Smooth muscle cell (in vitro differentiated cells): ENCODE measurements around the gene PIH1D2. TPM values are rescaled to one million over a fixed set of nuclear protein-coding genes. Genes with fewer than 3 reads are reported as not detected.

Experiments
- DNase-seq: peaks from one replicate; lab custom pipeline; 2025; ENCODE audit not compliant: unreplicated experiment; lab: John Stamatoyannopoulos, UW
- H2AFZ ChIP-seq: fragments of 200-600 bp; sonication (generic); 2 replicates; pipeline ENCODE4 v1.6.0; 2016; ENCODE audit warnings: antibody characterized with exemption, low read depth, mild to moderate bottlenecking
- H3F3A ChIP-seq: fragments of 200-600 bp; sonication (generic); 2 replicates; pipeline ENCODE4 v1.6.0; 2017; ENCODE audit warnings: antibody characterized with exemption, low read depth
- H3K27ac ChIP-seq: fragments of 200-600 bp; sonication (generic); 2 replicates; pipeline ENCODE4 v1.5.1; 2016; ENCODE audit warnings: low read depth, mild to moderate bottlenecking
- H3K27me3 ChIP-seq: fragments of 200-600 bp; sonication (generic); 2 replicates; pipeline ENCODE4 v1.6.1; 2016; ENCODE audit warnings: low read depth, mild to moderate bottlenecking
- H3K36me3 ChIP-seq: fragments of 200-600 bp; sonication (generic); 2 replicates; pipeline ENCODE4 v1.5.1; 2016; ENCODE audit warnings: low read depth
- H3K4me1 ChIP-seq: fragments of 200-600 bp; sonication (generic); 2 replicates; pipeline ENCODE4 v1.5.1; 2016; ENCODE audit warnings: low read depth
- H3K4me2 ChIP-seq: fragments of 200-600 bp; sonication (generic); 2 replicates; pipeline ENCODE4 v1.6.0; 2016; ENCODE audit warnings: mild to moderate bottlenecking
- H3K4me3 ChIP-seq: fragments of 200-600 bp; sonication (generic); 2 replicates; pipeline ENCODE4 v1.5.1; 2016; ENCODE audit warnings: mild to moderate bottlenecking
- H3K79me2 ChIP-seq: fragments of 200-600 bp; sonication (generic); 2 replicates; pipeline ENCODE4 v1.6.0; 2016; ENCODE audit warnings: low read depth, mild to moderate bottlenecking
- H3K9ac ChIP-seq: fragments of 200-600 bp; sonication (generic); 2 replicates; pipeline ENCODE4 v1.6.0; 2016; ENCODE audit warnings: low read depth
- H3K9me3 ChIP-seq: fragments of 200-600 bp; sonication (generic); replicated peaks from 2 replicates; pipeline ENCODE4 v1.5.1; 2016; ENCODE audit warnings: low read depth
- H4K20me1 ChIP-seq: fragments of 200-600 bp; sonication (generic); 2 replicates; pipeline ENCODE4 v1.6.0; 2016; ENCODE audit warnings: low read depth
- CTCF ChIP-seq: fragments of 200-600 bp; sonication (generic); IDR thresholded peaks from 2 replicates; pipeline ENCODE4 v1.5.1; 2017; ENCODE audit warnings: borderline replicate concordance, mild to moderate bottlenecking, antibody characterized with exemption; ENCODE audit not compliant: insufficient read depth, poor library complexity, severe bottlenecking
- WGBS: methylation state at CpG from one replicate; pipeline ENCODE4 v1.1.7; 2016; ENCODE audit warnings: low lambda C conversion rate; 5-methylcytosine and 5-hydroxymethylcytosine counted together
- polyA plus RNA-seq: library from polyadenylated mRNA; unstranded; fragments of >200 nt; fragmentation: Nextera tagmentation; extraction: Ambion mirVana; gene quantifications from 2 replicates; pipeline ENCODE4 v1.2.1, GENCODE V29; 2016
- total RNA-seq: library from RNA; depleted of rRNA; stranded (reverse); fragments of >200 nt; gene quantifications from 2 replicates; pipeline ENCODE4 v1.2.3, GENCODE V29; 2014

PIH1D2 gene
- total and polyA plus RNA-seq, 2 experiments from 2014 or later, result 0.18 to 1.0 TPM

DNA sequence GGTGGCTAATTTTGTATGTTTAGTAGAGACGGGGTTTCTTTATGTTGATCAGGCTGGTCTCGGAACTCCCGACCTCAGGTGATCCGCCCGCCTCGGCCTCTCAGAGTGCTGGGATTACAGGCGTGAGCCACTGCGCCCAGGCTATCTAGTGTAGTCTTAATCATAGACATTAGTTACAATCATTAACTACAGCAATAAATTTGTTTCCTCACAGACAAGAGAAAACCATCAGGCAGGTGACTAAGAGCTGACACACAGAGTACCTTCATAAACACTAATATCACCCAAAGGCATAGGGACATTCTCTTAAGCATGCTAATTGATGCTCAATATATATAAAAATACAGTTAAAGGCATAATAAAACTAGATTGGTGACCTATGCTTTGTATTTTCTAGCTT is 32.3 kb upstream of the PIH1D2 start:
- H3K9me3 ChIP-seq, result no peaks in the 10 kb centered on the region
- no peaks in the 10 kb centered on the region for H3K4me1 ChIP-seq
- no peaks in the 10 kb centered on the region for H3K79me2 ChIP-seq
- H3K4me3 ChIP-seq, result no peak overlapping the region
- H3K36me3 ChIP-seq, result no peaks in the 10 kb centered on the region
- H3F3A ChIP-seq, result peaks cover 2% of the 10 kb centered on the region
- no peak for TF ChIP-seq CTCF
- no peak overlapping the region for H3K9ac ChIP-seq
- H3K27me3 ChIP-seq, result no peaks in the 10 kb centered on the region
- no peak for DNase-seq
- H4K20me1 ChIP-seq, result no peaks in the 10 kb centered on the region
- no peak overlapping the region for H3K4me2 ChIP-seq
- no peak overlapping the region for H2AFZ ChIP-seq
- no peak overlapping the region for H3K27ac ChIP-seq
- WGBS, result 92% methylated on average over 8 of the region's 8 CpGs

- Histone ChIP-seq H3K79me2 (no peaks in the 10 kb centered on the region), H2AFZ (no peak overlapping the region), H3F3A (peaks cover 3% of the 10 kb centered on the region), H3K27ac (no peak overlapping the region), H3K4me2 (no peak overlapping the region), H4K20me1 (no peaks in the 10 kb centered on the region), H3K9me3 (no peaks in the 10 kb centered on the region), H3K9ac (no peak overlapping the region), H3K36me3 (no peaks in the 10 kb centered on the region), H3K27me3 (no peaks in the 10 kb centered on the region), H3K4me1 (no peaks in the 10 kb centered on the region), H3K4me3 (no peak overlapping the region)
- DNase-seq, result no peak
- WGBS, result 94% methylated on average over 6 of the region's 6 CpGs
- TF ChIP-seq CTCF, result no peak
Observed at GRCh38 chr11:112103446-112103845, 29.6 kb upstream of the PIH1D2 start.

DNA sequence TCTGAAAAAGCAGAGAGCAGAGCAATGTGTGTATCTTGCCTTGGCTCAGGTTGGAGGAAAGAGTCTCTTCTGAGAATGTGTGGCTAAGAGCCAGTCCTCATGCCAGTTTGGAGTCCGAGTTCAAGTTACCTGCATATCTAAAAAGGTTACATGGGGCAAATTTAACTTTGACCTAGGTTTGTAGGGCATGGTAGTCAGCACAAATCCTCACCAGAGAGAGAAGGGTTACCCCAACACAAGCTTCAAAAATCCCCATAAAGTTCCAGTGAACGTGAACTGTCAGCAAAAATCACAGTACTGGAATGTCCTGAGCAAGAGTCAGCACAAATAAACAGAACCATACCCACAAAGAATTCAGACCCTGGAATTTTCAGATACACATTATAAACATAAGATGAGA is 26.6 kb upstream of the PIH1D2 start:
- Histone ChIP-seq H3K79me2 (no peaks in the 10 kb centered on the region), H3F3A (peaks cover 3% of the 10 kb centered on the region), H2AFZ (no peak overlapping the region), H3K4me2 (peak overlapping the region; percentile 3), H3K9ac (no peak overlapping the region), H3K27me3 (no peaks in the 10 kb centered on the region), H4K20me1 (no peaks in the 10 kb centered on the region), H3K9me3 (no peaks in the 10 kb centered on the region), H3K4me1 (no peaks in the 10 kb centered on the region), H3K4me3 (no peak overlapping the region), H3K27ac (peak overlapping the region; percentile 64), H3K36me3 (no peaks in the 10 kb centered on the region)
- TF ChIP-seq CTCF, result no peak
- no peak for DNase-seq
- 54% methylated on average over 2 of the region's 2 CpGs for WGBS

GRCh38 chr11:112097734-112098528 is 24.1 kb upstream of the PIH1D2 start:
- Histone ChIP-seq H3K4me1 (no peaks in the 10 kb centered on the region), H3K79me2 (no peaks in the 10 kb centered on the region), H3K4me2 (no peak overlapping the region), H3K27me3 (no peaks in the 10 kb centered on the region), H3K9me3 (no peaks in the 10 kb centered on the region), H3K9ac (no peak overlapping the region), H3F3A (peaks cover 3% of the 10 kb centered on the region), H3K36me3 (no peaks in the 10 kb centered on the region), H2AFZ (no peak overlapping the region), H3K4me3 (no peak overlapping the region), H3K27ac (no peak overlapping the region), H4K20me1 (no peaks in the 10 kb centered on the region)
- WGBS, result 95% methylated on average over 11 of the region's 11 CpGs
- no peak for DNase-seq
- TF ChIP-seq CTCF, result no peak
